Astrocyte of the cerebellum (primary cell): ENCODE data around the gene LRP1B.

Experiments used
- DNase-seq: peaks from one replicate; pipeline ENCODE4 v3.0.0-alpha.2; 2011; ENCODE audit warnings: low read depth
- H3K4me3 ChIP-seq: 2 replicates; pipeline ENCODE4 v1.5.1; 2011; ENCODE audit warnings: mild to moderate bottlenecking, low read depth, low read length, moderate library complexity
- CTCF ChIP-seq: IDR thresholded peaks from 2 replicates; pipeline ENCODE4 v1.5.1; 2012; ENCODE audit warnings: low read length, low read depth, moderate library complexity, mild to moderate bottlenecking; ENCODE audit errors: missing control alignments
- in situ Hi-C: cut with HindIII; loops from 2 replicates; pipeline ENCODE4 v1.10.0; 2017; ENCODE audit warnings: low sequenced_read_pairs

The LRP1B gene

GRCh38 chr2:140462990-140463389 is 1667.8 kb downstream of the LRP1B start:
- H3K4me3 ChIP-seq, result no peak overlapping the region
- no peak for TF ChIP-seq CTCF
- DNase-seq, result no peak
- in situ Hi-C loops, result no loop called here

GRCh38 chr2:140457483-140457882 is 1673.3 kb downstream of the LRP1B start:
- no peak overlapping the region for H3K4me3 ChIP-seq
- no peak for TF ChIP-seq CTCF
- in situ Hi-C loops, result no loop called here
- DNase-seq, result no peak

GRCh38 chr2:140455315-140455714 is 1675.5 kb downstream of the LRP1B start:
- TF ChIP-seq CTCF, result no peak
- H3K4me3 ChIP-seq, result no peak overlapping the region
- DNase-seq, result no peak
- in situ Hi-C loops, result no loop called here

- no peak overlapping the region for H3K4me3 ChIP-seq
- in situ Hi-C loops, result no loop called here
- TF ChIP-seq CTCF, result no peak
- peak; percentile 12 for DNase-seq
Measured at GRCh38 chr2:140454717-140455116, 1676.1 kb downstream of the LRP1B start.

- no peak for DNase-seq
- TF ChIP-seq CTCF, result no peak
- H3K4me3 ChIP-seq, result no peak overlapping the region
- in situ Hi-C loops, result no loop called here
Measured at GRCh38 chr2:140451324-140451723, 1679.5 kb downstream of the LRP1B start.

GRCh38 chr2:140442319-140442718 is 1688.5 kb downstream of the LRP1B start:
- H3K4me3 ChIP-seq, result no peak overlapping the region
- DNase-seq, result no peak
- no peak for TF ChIP-seq CTCF
- in situ Hi-C loops, result no loop called here

GRCh38 chr2:140440815-140441214 is 1690.0 kb downstream of the LRP1B start:
- no peak for DNase-seq
- in situ Hi-C loops, result no loop called here
- no peak overlapping the region for H3K4me3 ChIP-seq
- no peak for TF ChIP-seq CTCF
